NT2/D1 (cell line): ENCODE results near the gene ZNF716.

Experiments used
- SUZ12 ChIP-seq: IDR thresholded peaks from 2 replicates; pipeline ENCODE4 v1.6.1; 2011; ENCODE audit not compliant: insufficient read length, insufficient read depth; ENCODE audit errors: extremely low read depth
- YY1 ChIP-seq: IDR thresholded peaks from 2 replicates; pipeline ENCODE4 v1.6.1; 2011; ENCODE audit not compliant: insufficient read length, insufficient read depth

GRCh38 chr7:57487957-57488356 is 38.0 kb downstream of the ZNF716 start:
- no peak for TF ChIP-seq SUZ12
- no peak for TF ChIP-seq YY1
